DMS153 (cell line): Measurements from ENCODE around the gene TUBGCP6.

Source experiments
- DNase-seq: peaks from one replicate; lab custom pipeline; 2025; lab: John Stamatoyannopoulos, UW

The TUBGCP6 gene

DNA sequence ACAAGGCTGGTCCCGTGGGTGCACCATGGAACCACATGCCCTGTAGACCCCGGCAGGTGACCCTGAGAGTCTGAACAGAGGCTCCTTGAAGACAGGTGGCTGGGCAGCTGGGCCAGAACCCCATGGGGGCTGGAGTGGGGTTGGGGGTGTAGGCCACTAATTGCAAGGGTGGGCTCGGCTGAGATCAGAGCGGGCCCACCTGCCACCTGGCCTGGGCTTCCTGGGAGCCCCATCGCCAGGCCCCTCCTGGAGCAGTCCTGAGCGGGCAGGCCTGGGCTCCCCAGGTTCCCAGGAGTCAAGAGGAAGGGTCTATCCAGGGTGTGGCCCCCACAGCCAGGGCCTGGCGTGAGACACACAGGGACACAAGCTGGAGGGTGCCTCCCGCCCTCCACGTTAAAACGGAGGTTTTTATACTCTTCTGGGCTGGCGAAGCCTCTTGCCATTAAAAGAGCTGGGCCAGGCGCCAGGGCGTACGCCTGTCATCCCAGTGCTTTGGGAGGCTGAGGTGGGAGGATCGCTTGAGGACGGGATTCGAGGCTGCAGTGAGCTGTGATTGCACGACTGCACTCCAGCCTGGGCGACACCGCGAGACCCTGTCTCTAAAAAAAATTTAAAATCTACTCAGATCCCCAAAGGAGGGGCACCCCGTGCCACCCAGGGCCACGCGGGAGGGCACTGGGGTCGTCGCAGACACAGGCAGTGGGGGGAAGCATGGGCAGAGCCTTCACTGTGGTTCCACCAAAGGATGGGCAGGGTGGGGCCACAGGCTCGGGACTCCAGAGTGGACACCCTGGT lies 63.9 kb downstream of the TUBGCP6 start:
- DNase-seq = no peak

DNA sequence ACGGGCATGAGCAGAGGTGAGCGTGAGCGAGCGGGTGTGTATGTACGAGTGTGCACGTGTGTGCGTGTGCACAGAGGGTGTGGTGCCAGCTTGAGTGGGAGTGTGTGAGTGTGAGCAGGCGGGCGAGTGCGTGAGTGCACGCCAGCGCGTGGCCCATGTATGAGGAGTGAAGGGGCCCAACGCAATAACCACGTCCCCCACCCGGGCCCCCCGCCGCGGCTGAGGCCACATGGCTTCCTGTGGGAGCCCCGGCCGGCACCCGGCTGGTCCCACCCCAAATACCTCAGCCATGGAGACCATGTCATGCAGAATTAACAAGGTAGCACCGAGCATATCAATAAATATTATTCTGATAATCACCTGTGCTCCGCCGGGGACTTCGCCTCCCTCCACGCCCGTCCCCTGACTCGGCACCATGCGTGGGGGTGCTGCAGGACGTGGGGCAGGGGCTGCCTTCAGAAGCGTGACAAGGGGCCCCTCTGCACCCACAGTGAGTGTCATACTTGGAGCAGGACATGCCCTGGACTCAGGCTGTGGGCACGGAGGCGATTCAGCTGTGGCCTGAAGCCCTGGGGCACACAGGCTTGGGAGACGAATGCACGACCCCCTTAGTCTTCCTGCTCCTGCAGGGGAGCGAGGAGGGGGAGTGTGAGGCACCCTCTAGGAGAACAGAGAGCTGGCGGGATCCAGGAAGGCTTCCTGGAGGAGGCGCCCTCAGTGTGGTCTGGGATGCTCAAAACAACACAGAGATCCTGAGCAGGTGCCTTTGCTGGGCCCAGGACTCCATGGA lies 64.7 kb downstream of the TUBGCP6 start:
- no peak for DNase-seq

DNA sequence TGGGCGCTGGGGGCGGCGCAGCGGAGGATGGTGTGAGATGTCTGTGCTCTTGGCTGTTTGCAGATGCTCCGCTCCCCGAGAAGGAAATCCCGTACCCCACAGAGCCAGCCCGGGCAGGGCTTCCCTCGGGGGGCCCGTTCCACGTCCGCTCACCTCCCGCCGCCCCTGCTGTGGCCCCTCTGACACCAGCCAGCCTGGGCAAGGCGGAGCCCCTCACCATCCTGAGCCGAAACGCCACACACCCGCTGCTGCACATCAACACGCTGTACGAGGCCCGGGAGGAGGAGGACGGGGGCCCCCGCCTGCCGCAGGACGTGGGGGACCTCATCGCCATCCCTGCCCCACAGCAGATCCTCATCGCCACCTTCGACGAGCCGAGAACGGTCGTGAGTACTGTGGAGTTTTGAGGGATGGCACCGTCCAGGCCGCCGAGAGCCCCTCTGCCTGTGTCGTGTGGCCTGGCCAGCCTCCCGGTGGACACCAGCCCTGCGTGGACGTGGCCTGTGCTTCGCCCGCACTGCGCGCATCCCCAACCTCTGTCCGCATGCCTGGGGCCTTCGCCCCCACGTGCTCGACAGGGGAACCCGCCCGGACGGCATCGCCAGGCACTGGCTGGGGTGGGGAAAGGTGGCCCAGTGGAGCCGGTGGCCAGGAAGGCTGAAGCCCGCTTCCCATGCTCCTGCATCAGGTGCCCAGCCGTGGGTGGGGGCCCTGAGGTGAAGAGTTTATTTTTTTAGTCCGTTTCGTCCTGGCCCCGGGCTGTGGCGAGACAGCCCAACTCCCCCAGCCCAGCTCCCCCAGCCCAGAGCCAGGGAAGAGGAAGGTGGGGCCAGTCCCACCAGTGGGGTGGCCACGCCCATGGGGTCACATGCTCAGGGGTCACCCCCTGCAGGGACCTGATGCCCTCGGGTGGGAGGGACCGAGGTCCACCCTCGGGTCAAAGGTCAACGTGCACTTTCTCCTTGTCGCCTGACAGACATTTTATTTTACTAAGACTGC lies 65.7 kb downstream of the TUBGCP6 start:
- no peak for DNase-seq

DNA sequence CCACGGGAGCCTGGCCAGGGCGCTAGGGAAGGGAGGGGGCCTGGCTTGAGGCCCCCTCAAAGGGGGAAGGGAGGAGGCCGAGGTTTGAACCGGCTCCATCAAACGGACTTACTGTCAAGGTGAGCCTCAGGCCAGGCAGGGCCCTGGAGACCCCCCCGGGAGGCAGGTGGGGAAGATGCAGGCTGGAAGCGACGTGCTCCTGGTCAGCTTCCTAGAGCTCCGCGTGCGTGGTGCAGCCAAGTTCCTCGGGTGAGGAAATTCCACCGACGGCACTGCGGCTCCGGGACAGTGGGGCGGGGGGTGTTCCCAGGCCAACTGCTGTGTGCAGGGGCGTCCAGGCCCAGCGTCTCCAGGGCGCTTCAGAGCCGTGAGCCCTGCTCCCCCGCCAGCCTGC lies 66.4 kb downstream of the TUBGCP6 start:
- DNase-seq = no peak

DNA sequence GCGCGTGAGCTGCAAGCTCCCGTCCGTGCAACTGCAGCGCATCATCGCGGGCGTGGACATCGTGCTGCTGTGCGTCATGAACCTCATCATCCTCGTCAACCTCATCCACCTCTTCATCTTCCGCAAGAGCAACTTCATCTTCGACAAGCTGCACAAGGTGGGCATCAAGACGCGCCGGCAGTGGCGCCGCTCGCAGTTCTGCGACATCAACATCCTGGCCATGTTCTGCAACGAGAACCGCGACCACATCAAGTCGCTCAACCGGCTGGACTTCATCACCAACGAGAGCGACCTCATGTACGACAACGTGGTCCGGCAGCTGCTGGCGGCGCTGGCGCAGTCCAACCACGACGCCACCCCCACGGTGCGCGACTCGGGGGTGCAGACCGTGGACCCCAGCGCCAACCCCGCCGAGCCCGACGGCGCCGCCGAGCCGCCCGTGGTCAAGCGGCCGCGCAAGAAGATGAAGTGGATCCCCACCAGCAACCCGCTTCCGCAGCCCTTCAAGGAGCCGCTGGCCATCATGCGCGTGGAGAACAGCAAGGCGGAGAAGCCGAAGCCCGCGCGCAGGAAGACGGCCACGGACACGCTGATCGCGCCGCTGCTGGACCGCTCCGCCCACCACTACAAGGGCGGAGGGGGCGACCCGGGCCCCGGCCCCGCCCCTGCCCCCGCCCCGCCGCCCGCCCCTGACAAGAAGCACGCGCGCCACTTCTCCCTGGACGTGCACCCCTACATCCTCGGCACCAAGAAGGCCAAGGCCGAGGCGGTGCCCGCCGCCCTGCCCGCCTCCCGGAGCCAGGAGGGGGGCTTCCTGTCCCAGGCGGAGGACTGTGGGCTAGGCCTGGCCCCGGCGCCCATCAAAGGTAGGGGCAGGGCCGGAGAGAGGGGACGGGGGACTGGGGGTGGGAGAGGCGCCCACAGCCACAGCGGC lies 67.0 kb downstream of the TUBGCP6 start:
- DNase-seq = no peak

DNA sequence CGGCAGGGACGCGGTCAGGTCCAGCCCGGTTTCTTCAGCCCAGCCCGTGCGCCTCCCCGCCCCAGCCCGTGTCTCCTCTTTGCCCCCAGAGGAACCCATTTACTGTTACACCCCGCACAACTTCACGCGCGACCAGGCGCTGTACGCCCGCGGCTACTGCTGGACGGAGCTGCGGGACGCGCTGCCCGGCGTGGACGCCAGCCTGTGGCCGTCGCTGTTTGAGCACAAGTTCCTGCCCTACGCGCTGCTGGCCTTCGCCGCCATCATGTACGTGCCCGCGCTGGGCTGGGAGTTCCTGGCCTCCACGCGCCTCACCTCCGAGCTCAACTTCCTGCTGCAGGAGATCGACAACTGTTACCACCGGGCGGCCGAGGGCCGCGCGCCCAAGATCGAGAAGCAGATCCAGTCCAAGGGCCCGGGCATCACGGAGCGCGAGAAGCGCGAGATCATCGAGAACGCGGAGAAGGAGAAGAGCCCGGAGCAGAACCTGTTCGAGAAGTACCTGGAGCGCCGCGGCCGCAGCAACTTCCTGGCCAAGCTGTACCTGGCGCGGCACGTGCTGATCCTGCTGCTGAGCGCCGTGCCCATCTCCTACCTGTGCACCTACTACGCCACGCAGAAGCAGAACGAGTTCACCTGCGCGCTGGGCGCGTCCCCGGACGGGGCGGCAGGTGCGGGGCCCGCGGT lies 67.8 kb downstream of the TUBGCP6 start:
- DNase-seq = no peak

DNA sequence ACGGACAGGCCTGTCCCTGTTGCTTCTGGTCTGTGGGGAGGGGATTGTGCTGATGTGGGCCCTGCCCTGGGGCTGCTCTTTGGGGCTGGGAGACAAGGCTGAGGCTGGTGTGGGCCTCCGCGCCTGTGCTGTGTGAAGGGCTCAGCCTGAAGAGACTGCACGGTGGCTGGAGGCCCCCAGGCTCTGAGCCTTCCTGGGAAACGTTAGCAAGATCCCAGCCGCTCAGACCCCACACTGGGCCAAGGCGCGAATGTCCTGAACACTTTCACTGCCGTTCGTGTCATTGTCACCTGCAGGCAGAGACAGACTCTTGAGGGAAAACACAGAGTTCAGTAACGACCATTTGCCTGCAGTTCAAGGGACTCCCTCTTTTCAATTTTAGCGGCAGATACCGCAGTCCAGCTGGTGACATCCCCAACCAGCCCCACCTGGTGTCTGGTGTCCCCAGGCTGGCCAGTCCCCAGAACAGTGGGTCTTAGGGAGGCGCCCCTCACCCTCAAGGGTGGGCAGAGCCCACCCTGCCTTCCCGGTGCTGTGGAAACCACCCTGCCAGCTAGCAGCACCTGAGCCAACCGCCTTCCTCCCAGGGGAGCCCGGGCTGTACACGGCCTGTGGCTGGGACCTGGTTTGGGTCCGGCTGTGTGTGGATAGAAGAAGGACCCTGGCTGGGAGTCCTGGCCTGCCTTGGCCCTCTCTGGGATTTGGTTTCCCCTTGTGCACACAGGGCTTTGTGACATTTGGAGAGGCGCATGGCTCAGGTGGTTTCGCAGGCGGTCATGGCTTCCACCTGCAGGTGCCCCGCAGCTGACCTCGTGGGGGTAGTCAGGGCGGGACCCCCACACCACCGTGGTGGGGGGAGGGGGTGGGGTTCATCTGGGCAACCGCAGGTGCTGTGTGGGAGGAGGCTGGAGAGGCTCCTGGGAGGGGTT lies 68.6 kb downstream of the TUBGCP6 start:
- no peak for DNase-seq

DNA sequence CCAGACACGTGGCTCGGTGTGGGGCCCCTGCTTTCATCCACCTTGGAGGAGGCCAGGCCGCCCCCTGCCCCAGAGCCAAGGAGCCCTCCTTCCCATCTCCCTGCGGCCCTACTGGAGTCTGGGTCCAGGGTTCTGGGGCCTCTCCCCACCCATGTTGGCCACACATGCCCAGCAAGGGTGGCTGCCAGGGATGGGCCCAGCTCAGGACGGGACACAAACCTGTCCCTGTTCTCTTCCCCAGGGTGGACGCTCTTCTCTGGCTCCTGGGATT lies 69.7 kb downstream of the TUBGCP6 start:
- no peak for DNase-seq

DNA sequence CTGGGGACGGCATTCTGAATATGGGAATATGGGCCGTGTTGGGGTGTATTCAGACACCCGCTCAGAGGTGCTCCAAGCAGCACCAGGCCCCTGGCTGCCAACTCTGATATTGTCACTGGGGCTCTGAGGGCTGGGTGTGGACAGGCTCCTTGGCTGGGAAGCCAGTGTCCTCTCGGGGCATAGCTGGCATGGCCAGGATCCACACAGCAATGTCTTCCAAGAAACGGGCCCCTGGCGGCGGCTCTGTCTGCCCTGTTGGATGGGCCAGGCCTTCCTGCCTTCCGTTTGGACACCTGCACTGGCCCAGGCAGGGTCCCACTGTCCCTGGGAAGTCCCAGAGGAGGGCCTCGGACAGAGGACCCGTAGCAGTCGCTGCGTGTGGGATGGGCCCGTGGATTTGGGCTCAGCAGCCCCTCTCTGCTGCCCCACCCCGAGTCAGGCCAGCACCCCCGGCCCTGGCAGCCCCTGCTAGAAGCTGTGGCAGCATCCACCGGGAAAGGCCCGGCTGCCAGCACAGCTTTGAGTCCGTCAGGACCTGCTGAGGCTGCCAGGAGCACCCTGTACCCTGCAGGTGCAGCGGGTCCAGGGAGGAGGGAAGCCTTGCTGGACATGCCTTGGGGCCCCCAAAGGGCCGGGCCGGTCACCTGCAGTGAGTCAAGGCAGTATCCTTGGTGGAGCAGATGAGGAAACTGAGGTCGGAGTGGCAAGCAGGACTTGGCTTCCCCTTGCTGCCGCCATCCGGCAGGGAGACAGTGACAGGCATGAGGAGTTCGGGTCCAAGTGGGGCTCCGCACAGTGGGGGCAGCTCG lies 70.2 kb downstream of the TUBGCP6 start:
- DNase-seq = no peak

DNA sequence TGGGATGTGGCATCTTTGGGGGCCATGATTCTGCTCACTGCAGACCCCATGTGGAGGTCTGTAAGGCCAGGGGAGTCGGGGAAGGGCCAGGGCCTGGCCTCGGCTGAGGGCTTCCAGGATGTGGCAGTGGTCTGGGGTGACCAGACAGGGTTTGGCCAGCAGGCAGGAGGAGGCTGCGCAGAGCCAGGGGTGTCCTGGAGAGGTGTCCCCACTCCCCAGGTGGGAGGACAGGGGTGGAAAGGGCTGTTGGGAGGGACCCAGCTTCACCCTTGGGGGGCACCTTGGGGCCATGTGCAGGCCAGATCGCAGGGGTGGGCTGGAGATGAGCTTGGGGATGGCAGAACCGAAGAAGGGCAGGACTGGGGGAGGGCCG lies 70.9 kb downstream of the TUBGCP6 start:
- DNase-seq = no peak

DNA sequence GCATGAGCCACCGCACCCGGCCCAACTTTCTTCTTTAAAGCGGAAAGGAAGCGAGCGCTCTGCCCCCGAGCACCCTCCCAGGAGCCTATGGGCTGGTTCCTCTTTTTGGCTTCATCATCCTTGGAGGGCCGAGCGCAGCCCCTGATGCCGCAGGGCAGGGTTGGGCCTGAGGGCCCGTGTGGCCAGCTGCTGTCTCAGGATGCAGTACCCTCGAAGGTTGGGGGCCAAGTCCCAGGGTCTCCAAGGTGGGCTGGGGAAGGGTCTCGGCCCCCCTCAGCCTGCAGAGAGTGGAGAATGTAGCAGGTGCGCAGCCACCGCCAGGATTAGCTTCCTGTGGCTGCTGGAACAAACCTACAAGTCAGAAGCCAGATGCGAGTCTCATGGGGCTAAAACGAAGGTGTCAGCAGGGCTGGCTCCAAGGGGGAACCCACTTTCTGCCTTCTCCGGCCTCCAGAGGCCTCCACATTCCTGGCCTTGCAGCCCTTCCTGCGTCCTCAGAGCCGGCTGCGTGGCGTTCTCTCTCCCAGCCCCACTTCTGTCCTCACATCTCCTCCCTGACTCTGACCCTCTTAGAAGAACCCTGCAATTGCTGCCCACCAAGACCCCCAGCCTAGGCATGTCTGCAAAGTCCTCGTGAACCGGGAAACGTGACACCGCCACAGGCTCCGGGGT lies 71.4 kb downstream of the TUBGCP6 start:
- no peak for DNase-seq

DNA sequence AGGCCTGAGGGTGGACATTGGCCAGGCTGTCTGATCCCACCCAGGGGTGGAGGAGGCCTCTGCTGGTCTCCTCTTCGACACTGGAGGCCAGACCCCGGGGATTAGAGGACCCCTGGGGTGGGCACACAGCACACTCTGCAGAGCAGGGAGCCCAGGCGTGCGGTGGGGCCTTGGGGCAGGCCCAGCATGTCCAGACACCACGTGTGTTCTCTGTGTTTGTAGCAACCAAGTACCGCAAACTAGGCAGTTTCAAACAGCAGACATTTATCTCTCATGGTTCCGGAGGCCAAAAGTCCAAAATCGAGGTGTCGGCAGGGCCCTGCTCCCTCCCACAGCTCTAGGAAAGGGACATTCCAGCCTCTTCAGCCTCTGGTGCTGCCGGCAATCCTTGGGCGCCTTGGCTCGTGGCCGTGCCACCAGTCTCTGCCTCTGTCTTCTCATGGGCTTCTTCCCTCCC lies 72.8 kb downstream of the TUBGCP6 start:
- no peak for DNase-seq

DNA sequence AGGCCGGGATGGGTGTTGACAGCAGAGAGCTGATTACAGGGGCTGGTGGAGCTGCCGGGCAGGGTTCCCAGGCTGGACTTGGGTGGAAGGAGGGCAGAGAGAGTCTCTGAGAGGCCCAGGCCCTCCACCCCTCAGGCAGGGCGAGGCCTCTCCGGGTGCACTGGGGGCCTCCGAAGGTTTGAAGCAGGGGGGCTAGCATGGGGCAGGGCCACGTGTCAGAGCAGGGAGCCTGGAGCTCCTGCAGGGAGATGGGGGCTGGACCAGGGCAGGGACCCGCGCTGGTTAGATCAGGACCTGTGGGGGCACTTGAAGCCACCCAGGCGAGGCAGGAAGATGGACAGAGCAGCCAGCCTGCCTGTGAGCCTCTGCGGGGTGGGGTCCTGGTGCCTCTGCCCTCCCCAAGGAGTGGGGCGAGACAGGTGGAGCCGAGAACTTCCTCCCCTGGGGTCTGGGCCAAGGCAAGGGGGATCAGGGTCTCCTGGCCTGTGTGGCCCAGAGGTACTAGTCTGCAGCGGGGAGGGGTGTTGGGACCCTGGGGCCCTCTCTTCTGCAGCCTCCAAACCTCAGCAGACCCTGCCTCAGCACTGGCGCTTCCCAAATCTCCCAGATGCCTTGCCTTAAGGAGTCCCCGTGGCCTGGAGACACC lies 73.4 kb downstream of the TUBGCP6 start:
- DNase-seq = no peak

DNA sequence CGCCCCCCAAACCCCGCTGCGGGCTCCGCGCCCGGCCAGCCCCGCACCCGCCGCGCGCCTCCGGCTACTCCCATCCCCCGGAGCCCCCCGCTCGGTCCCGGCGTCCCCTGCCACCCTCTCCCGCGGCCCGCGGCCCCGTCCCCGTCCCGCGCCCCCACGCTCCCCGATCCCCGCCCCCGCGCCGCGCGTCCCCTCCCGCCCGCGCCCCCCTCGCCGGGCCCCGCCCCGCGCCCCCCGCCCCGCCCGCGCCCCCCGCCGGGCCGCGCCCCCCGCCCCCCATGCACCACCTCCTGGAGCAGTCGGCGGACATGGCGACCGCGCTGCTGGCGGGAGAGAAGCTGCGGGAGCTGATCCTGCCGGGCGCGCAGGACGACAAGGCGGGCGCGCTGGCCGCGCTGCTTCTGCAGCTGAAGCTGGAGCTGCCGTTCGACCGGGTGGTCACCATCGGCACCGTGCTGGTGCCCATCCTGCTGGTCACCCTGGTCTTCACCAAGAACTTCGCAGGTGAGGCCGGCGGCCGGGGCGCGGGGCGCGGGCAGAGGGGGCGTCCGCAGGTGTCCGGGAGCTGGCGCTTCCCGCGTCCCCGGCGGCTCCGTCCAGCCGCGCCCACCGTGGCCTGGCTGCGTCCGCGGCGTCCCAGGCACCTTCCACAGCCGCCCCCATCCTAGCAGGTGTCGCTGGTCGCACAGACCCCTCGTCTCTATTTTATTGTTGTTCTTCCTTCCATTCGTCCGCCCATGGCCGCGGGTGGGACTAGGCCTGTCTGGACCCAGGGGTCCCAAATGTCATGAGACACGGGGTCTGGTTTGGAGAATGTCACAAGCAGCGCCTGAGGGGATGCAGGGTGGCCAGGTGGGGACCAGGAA lies 74.1 kb downstream of the TUBGCP6 start, which contains the start of gene PANX2:
TSS of gene PANX2 (plus strand) at position 279 of the 866 bp plus-strand sequence. CDS start at position 279, 0 bp downstream.
- DNase-seq = no peak

DNA sequence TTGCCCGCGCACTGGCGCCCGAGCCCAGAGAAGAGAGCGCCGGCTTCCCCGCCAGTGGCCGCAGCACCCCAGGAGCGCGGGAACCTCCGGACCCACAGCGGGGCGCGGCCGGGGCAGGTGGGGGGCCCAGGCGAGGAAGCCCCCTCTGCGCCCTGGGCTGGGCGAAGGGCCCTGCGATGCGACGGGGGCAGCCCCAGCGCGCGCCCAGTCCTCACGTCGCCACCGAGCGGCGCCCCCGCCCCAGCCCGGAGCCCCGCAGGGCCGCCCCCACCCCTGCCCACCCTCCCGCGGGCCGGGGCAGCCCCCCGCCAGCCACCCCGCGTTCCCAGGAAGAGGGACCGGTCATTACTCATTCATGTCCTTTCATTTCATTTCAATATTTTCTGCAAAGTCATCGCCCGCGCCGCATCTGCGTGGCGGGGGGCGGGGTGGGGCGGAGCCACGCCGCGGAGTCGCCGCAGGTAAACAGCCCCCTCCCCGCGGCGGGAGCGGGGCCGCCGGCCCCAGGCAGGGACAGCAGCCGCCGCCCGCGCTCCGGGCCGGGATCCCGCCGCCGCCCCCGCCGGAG lies 75.0 kb downstream of the TUBGCP6 start:
- DNase-seq = no peak

DNA sequence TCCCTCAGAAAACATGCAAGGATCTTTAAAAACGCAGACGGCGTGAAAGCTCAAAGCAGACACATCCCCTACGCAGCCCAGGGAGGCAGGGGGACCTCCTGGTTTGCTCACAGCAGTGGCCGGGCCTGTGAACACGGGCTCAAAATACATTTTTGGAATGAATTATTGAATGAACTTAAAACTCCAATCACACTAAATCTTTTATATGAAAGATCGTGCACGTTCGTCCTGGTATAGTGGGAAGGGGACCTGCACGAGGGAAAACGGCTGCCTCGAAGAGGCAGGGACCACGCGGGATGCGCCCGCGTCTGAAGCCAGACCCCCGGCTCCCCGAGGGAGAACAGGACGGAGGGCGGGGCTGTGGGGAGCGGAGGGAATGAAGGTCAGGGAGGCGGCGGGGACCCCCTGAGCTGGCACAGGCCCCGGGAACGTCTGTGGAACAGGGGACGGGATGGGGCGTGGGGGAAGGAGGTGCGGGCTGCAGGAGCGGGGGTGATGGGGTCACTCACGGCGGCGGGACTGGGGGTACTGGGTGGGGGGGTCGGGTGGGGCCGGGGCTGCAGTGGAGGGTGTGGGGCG lies 75.6 kb downstream of the TUBGCP6 start:
- no peak for DNase-seq
